Neural cell (in vitro differentiated cells): ENCODE results near the gene KIAA1549. TPM values are rescaled to one million over a fixed set of nuclear protein-coding genes. Genes with fewer than 3 reads are reported as not detected.

ENCODE experiments used
- H2AFZ ChIP-seq: fragments of 200-600, 300-800 bp; sonication (generic), shearing (Covaris generic); 2 replicates; pipeline ENCODE4 v1.6.0; 2014; ENCODE audit warnings: low read depth, mild to moderate bottlenecking, antibody characterized with exemption, low read length, moderate library complexity
- H3F3A ChIP-seq: fragments of 200-600 bp; shearing (Covaris generic); 2 replicates; pipeline ENCODE4 v1.6.1; 2016; ENCODE audit warnings: mild to moderate bottlenecking, moderate library complexity, mixed read lengths, antibody characterized with exemption, low read length; ENCODE audit not compliant: insufficient read depth, poor library complexity, severe bottlenecking
- H3K27ac ChIP-seq: fragments of 200-600, 300-800 bp; sonication (generic), shearing (Covaris generic); 2 replicates; pipeline ENCODE4 v1.5.1; 2014; ENCODE audit warnings: mild to moderate bottlenecking, low read length, moderate library complexity
- H3K27me3 ChIP-seq: fragments of 300-800, 200-600 bp; sonication (generic), shearing (Covaris generic); 2 replicates; pipeline ENCODE4 v1.6.0; 2014; ENCODE audit warnings: mild to moderate bottlenecking, low read depth, low read length, moderate library complexity; ENCODE audit not compliant: insufficient read depth
- H3K36me3 ChIP-seq: fragments of 300-800, 200-600 bp; sonication (generic), shearing (Covaris generic); 2 replicates; pipeline ENCODE4 v1.5.1; 2014; ENCODE audit warnings: mild to moderate bottlenecking, antibody characterized with exemption, low read length, moderate library complexity; ENCODE audit not compliant: insufficient read depth
- H3K4me2 ChIP-seq: fragments of 300-800, 200-600 bp; sonication (generic), shearing (Covaris generic); 2 replicates; pipeline ENCODE4 v1.6.0; 2014; ENCODE audit warnings: mild to moderate bottlenecking, low read length
- H3K4me3 ChIP-seq: fragments of 300-800, 200-600 bp; sonication (generic), shearing (Covaris generic); 2 replicates; pipeline ENCODE4 v1.5.1; 2014; ENCODE audit warnings: mild to moderate bottlenecking, low read length, moderate library complexity
- H3K79me2 ChIP-seq: fragments of 200-600 bp; shearing (Covaris generic); replicated peaks from 2 replicates; pipeline ENCODE4 v1.6.0; 2014; ENCODE audit warnings: mild to moderate bottlenecking, low read length, moderate library complexity; ENCODE audit not compliant: insufficient read depth
- H3K9ac ChIP-seq: fragments of 300-800, 200-600 bp; sonication (generic), shearing (Covaris generic); 2 replicates; pipeline ENCODE4 v1.6.1; 2016; ENCODE audit warnings: mild to moderate bottlenecking, low read length, mixed read lengths
- H3K9me2 ChIP-seq: fragments of 200-600 bp; shearing (Covaris generic); 2 replicates; pipeline ENCODE4 v1.6.1; 2016; ENCODE audit warnings: mild to moderate bottlenecking, low read length, mixed read lengths; ENCODE audit not compliant: insufficient read depth
- H3K9me3 ChIP-seq: fragments of 200-600, 300-800 bp; sonication (generic), shearing (Covaris generic); 2 replicates; pipeline ENCODE4 v1.6.1; 2016; ENCODE audit warnings: mild to moderate bottlenecking, mixed run types, low read length, moderate library complexity, mixed read lengths
- H4K20me1 ChIP-seq: fragments of 200-600 bp; shearing (Covaris generic); 2 replicates; pipeline ENCODE4 v1.6.1; 2016; ENCODE audit warnings: mild to moderate bottlenecking, mixed run types; ENCODE audit not compliant: insufficient read depth
- EP300 ChIP-seq: fragments of 450-650 bp; conservative IDR thresholded peaks from 2 replicates; pipeline ENCODE4 v1.6.1; 2014; ENCODE audit warnings: antibody characterized with exemption, mild to moderate bottlenecking, moderate library complexity; ENCODE audit not compliant: poor library complexity, severe bottlenecking
- EZH2 ChIP-seq: fragments of 200-600, 300-800 bp; shearing (Covaris generic), sonication (generic); IDR thresholded peaks from 2 replicates; pipeline ENCODE4 v1.6.1; 2014; ENCODE audit warnings: antibody characterized with exemption, low read length, borderline replicate concordance, mild to moderate bottlenecking; ENCODE audit not compliant: insufficient read depth, poor library complexity, severe bottlenecking
- POLR2AphosphoS5 ChIP-seq: IDR thresholded peaks from 2 replicates; pipeline ENCODE4 v1.6.1; 2012
- RAD21 ChIP-seq: fragments of 450-650 bp; conservative IDR thresholded peaks from 2 replicates; pipeline ENCODE4 v1.6.1; 2014; ENCODE audit warnings: antibody characterized with exemption, mild to moderate bottlenecking, moderate library complexity
- SMC3 ChIP-seq: fragments of 450-650 bp; conservative IDR thresholded peaks from 2 replicates; pipeline ENCODE4 v1.6.1; 2014; ENCODE audit warnings: antibody characterized with exemption, mild to moderate bottlenecking, moderate library complexity; ENCODE audit not compliant: poor library complexity
- polyA plus RNA-seq: library from polyadenylated mRNA; depleted of rRNA; stranded (reverse); fragments of >200 nt; gene quantifications from 2 replicates; pipeline ENCODE4 v1.2.3, GENCODE V29; 2014
- TF ChIP-seq, protein P1 (sequence below): IDR thresholded peaks from 2 replicates; pipeline ENCODE4 v1.6.1; 2012; ENCODE audit warnings: borderline replicate concordance
- TF ChIP-seq, protein P2 (sequence below): fragments of 450-650 bp; IDR thresholded peaks from 2 replicates; pipeline ENCODE4 v1.5.1; 2014; ENCODE audit warnings: antibody characterized with exemption, mild to moderate bottlenecking, moderate library complexity; ENCODE audit not compliant: poor library complexity, severe bottlenecking

The KIAA1549 gene
- polyA plus RNA-seq, 1 donor from 2014 or later = 14.1 TPM

DNA sequence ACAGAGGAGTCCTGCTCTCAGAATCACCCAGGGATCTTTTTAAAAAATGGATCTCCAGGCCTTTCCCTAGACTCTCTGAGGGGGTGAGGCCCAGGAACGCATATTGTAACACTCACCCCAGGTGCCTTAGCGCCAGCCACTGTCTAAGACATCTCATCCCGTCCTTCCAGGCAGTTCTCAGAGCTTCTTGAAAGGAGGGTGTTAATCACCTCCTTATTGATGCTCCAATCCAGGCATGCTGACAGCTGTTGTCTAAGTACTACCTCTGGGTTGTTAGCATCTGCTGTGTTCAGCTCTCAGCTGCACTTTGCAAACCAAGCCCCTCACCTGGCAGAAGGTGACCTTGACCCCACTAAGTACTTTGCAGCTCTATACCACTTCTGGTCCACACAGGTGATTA lies 36.0 kb downstream of the KIAA1549 start:
- TF ChIP-seq SMC3 = no peak
- peak; percentile 48 for TF ChIP-seq POLR2AphosphoS5
- Histone ChIP-seq H3K4me3 (no peak overlapping the region), H3K27ac (no peak overlapping the region), H2AFZ (no peak overlapping the region), H3F3A (no peaks in the 10 kb centered on the region), H3K27me3 (no peaks in the 10 kb centered on the region), H3K36me3 (no peaks in the 10 kb centered on the region), H3K9me3 (no peaks in the 10 kb centered on the region), H3K9ac (no peak overlapping the region), H3K4me2 (no peak overlapping the region), H3K9me2 (no peaks in the 10 kb centered on the region), H4K20me1 (no peaks in the 10 kb centered on the region), H3K79me2 (peaks cover 18% of the 10 kb centered on the region)

DNA sequence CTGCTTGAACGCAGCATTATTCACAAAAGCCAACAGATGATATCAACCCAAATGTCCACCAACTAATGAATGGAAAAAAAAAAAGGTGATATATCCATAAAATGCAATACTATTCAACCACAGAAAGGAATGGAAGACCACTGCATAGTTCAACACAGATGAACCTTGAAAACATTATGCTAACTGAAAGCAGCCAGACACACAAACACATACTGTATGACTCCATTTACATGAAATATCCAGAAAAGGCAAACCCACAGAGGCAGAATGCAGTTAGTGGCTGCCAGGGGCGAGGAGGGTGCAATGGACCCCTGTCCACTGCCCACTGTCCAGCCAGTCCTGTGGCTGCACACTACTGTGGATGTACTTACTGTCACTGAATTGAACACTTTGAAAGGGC lies 36.6 kb downstream of the KIAA1549 start:
- TF ChIP-seq SMC3 (no peak), RAD21 (no peak), EP300 (no peak)
- TF ChIP-seq, protein P1, sequence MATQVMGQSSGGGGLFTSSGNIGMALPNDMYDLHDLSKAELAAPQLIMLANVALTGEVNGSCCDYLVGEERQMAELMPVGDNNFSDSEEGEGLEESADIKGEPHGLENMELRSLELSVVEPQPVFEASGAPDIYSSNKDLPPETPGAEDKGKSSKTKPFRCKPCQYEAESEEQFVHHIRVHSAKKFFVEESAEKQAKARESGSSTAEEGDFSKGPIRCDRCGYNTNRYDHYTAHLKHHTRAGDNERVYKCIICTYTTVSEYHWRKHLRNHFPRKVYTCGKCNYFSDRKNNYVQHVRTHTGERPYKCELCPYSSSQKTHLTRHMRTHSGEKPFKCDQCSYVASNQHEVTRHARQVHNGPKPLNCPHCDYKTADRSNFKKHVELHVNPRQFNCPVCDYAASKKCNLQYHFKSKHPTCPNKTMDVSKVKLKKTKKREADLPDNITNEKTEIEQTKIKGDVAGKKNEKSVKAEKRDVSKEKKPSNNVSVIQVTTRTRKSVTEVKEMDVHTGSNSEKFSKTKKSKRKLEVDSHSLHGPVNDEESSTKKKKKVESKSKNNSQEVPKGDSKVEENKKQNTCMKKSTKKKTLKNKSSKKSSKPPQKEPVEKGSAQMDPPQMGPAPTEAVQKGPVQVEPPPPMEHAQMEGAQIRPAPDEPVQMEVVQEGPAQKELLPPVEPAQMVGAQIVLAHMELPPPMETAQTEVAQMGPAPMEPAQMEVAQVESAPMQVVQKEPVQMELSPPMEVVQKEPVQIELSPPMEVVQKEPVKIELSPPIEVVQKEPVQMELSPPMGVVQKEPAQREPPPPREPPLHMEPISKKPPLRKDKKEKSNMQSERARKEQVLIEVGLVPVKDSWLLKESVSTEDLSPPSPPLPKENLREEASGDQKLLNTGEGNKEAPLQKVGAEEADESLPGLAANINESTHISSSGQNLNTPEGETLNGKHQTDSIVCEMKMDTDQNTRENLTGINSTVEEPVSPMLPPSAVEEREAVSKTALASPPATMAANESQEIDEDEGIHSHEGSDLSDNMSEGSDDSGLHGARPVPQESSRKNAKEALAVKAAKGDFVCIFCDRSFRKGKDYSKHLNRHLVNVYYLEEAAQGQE = no peak
- TF ChIP-seq, protein P2, sequence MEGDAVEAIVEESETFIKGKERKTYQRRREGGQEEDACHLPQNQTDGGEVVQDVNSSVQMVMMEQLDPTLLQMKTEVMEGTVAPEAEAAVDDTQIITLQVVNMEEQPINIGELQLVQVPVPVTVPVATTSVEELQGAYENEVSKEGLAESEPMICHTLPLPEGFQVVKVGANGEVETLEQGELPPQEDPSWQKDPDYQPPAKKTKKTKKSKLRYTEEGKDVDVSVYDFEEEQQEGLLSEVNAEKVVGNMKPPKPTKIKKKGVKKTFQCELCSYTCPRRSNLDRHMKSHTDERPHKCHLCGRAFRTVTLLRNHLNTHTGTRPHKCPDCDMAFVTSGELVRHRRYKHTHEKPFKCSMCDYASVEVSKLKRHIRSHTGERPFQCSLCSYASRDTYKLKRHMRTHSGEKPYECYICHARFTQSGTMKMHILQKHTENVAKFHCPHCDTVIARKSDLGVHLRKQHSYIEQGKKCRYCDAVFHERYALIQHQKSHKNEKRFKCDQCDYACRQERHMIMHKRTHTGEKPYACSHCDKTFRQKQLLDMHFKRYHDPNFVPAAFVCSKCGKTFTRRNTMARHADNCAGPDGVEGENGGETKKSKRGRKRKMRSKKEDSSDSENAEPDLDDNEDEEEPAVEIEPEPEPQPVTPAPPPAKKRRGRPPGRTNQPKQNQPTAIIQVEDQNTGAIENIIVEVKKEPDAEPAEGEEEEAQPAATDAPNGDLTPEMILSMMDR = no peak
- no peak overlapping the region for H3K4me2 ChIP-seq
- H3K79me2 ChIP-seq = peaks cover 16% of the 10 kb centered on the region
- no peak overlapping the region for H2AFZ ChIP-seq
- no peaks in the 10 kb centered on the region for H3K27me3 ChIP-seq
- no peaks in the 10 kb centered on the region for H3K9me2 ChIP-seq
- no peak overlapping the region for H3K4me3 ChIP-seq
- H3F3A ChIP-seq = no peaks in the 10 kb centered on the region
- no peaks in the 10 kb centered on the region for H3K36me3 ChIP-seq
- no peak overlapping the region for H3K27ac ChIP-seq
- no peaks in the 10 kb centered on the region for H3K9me3 ChIP-seq
- H4K20me1 ChIP-seq = no peaks in the 10 kb centered on the region
- H3K9ac ChIP-seq = no peak overlapping the region

DNA sequence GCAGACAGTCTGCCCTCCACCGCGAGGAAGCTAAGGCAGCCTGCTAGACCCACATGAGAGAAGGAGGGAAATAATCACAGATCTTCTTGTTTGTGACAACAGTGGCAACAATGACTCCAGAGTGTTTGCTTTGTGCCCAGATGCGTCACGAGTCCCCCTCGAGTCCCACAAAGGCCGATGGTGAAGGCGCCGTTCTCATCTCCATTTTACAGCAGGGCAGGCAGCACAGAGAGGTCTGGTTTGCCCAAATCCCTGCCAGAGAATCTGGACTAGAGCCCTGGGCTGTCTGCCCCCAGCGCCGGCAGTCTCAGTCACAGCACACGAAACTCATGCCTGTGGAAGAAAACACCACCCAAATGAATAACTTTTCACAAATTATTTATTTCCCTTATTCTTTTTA lies 38.1 kb downstream of the KIAA1549 start:
- no peak overlapping the region for H2AFZ ChIP-seq
- H3K36me3 ChIP-seq = no peaks in the 10 kb centered on the region
- no peaks in the 10 kb centered on the region for H3K27me3 ChIP-seq
- TF ChIP-seq EZH2 = no peak
- no peaks in the 10 kb centered on the region for H3F3A ChIP-seq
- no peak overlapping the region for H3K4me2 ChIP-seq
- no peak overlapping the region for H3K9ac ChIP-seq
- no peaks in the 10 kb centered on the region for H3K9me2 ChIP-seq
- H3K27ac ChIP-seq = no peak overlapping the region
- no peaks in the 10 kb centered on the region for H4K20me1 ChIP-seq
- no peaks in the 10 kb centered on the region for H3K9me3 ChIP-seq
- peaks cover 24% of the 10 kb centered on the region for H3K79me2 ChIP-seq
- H3K4me3 ChIP-seq = no peak overlapping the region
